ENCODE measurements around the gene FLOT2. TPM values are rescaled to one million over a fixed set of nuclear protein-coding genes. Genes with fewer than 3 reads are reported as not detected.
"Not testable (repeated sequence)": the region's sequence is repeated elsewhere in the genome, so short reads cannot be mapped to it uniquely, and the experiment has no call there.

Gene FLOT2
- total RNA-seq, 4 donors from 2014 or later = 31.3 to 117 (median 37.4) TPM

DNA sequence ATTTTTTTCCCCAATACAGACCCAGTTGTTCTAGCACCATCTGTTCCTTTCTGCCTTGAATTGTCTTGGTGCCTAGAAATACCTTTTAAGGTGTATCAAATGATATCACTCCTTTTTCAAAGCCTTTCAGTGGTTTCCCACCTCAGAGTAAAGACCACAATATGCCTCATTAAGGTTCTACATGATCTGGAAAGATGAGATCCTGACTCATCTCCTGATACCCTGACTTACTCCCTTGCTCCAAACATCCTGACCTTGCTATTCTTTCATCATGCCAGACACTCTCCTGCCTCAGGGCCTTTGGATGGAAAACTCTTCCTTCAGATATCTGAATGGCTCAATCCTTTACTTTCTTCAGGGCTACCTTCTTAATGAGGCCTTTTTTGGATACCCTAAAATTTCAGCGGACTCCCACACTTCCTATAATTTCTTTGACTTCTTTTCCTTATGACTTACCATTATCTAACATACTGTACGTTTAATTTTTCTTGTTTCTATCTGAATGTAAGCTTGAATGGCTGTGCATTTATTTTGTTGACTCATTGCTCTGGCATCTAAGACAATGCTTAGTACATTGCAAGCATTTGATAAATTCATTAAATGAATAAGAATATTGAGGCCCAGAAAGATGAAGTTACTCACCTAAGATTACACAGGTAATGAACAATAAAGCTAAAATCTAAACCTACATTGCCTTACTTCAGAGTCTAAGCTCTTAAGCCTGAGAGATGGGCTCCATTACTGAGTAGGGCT is 19.2 kb downstream of the FLOT2 start:
- intact Hi-C loops (cut with DNase I; ENCODE audit: low total_unique reads) = no loop called here
- H3K9me3 ChIP-seq = no peaks in the 10 kb centered on the region
- no peak overlapping the region for H3K4me3 ChIP-seq
- DNase-seq = no peak
- no peaks in the 10 kb centered on the region for H3K27me3 ChIP-seq
- H3K4me1 ChIP-seq = no peaks in the 10 kb centered on the region
- no peak for TF ChIP-seq CTCF (IDR thresholded peaks at IDR 0.05)
- no peak for TF ChIP-seq POLR2A (IDR thresholded peaks at IDR 0.05)
- H3K36me3 ChIP-seq = no peaks in the 10 kb centered on the region
- H3K27ac ChIP-seq = no peak overlapping the region

DNA sequence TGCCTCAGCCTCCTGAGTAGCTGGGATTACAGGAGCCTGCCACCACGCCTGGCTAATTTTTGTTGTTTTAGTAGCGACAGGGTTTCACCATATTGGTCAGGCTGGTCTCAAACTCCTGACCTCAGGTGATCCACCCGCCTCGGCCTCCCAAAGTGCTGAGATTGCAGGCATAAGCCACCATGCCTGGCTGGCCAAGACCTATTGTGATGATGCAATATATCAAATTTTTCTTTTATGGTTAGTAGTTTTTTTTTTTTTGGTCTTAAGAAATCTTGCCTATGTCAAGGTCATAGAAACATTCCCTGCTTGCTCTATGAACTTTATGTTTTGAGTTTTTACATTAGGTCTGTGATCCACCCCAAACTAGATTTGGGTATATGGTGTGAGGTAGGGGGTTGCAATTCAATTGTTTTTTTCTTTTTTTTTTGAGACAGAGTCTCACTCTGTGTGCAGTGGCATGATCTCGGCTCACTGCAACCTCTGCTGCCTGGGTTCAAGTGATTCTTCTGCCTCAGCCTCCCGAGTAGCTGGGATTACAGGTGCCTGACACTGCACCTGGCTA is 20.3 kb downstream of the FLOT2 start:
- DNase-seq; H3K4me1 ChIP-seq; H3K27ac ChIP-seq; H3K36me3 ChIP-seq; intact Hi-C loops (cut with DNase I; ENCODE audit: low total_unique reads); H3K27me3 ChIP-seq; H3K4me3 ChIP-seq; H3K9me3 ChIP-seq: not testable (repeated sequence)

- no peaks in the 10 kb centered on the region for H3K4me1 ChIP-seq
- no peaks in the 10 kb centered on the region for H3K9me3 ChIP-seq
- H3K27ac ChIP-seq = no peak overlapping the region
- no peak overlapping the region for H3K4me3 ChIP-seq
- H3K36me3 ChIP-seq = no peaks in the 10 kb centered on the region
- TF ChIP-seq CTCF (IDR thresholded peaks at IDR 0.05) (no peak), POLR2A (IDR thresholded peaks at IDR 0.05) (no peak)
- intact Hi-C loops (cut with DNase I; ENCODE audit: low total_unique reads) = no loop called here
- H3K27me3 ChIP-seq = no peaks in the 10 kb centered on the region
- no peak for DNase-seq
Observed at GRCh38 chr17:28875848-28876550, 21.5 kb downstream of the FLOT2 start.

DNA sequence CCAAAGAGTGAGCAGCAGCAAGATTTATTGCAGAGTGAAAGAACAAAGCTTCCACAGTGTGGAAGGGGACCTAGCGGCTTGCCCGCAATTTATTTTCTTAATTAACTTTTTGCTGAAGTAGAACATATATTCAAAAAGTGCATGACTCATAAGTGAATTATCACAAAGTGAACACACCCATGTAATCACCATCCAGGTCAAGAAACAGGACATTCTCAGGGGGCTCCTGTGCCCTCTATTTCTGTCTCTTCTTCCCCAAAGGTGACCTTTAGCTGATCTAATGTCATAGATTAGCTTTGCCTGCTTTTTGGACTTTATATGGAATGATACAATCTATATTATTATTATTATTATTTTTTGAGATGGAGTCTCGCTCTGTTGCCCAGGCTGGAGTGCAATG is 22.8 kb downstream of the FLOT2 start:
- TF ChIP-seq CTCF (IDR thresholded peaks at IDR 0.05) = no peak
- no peak for TF ChIP-seq POLR2A (IDR thresholded peaks at IDR 0.05)
- intact Hi-C loops (cut with DNase I; ENCODE audit: low total_unique reads) = no loop called here

DNA sequence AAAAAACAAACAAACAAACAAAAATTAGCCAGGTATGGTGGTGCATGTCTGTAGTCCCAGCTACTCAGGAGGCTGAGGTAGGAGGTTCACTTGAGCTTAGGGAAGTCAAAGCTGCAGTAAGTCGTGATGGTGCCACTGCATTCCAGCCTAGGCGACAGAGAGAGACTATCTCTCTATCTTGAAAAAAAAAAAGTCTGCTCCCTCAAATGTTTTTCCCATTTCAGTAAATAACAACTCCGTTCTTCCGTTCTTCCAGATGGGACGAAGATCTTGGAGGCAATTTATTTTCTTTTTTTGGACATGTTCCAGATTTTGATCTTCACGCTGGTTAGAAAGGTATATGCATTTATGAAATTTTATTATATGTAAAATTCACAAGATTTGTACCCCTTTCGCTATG is 23.7 kb downstream of the FLOT2 start:
- intact Hi-C loops (cut with DNase I; ENCODE audit: low total_unique reads) = no loop called here
- Histone ChIP-seq H3K36me3 (no peaks in the 10 kb centered on the region), H3K4me3 (no peak overlapping the region), H3K27me3 (no peaks in the 10 kb centered on the region), H3K27ac (no peak overlapping the region), H3K4me1 (no peaks in the 10 kb centered on the region), H3K9me3 (no peaks in the 10 kb centered on the region)
- no peak for DNase-seq
- TF ChIP-seq POLR2A (IDR thresholded peaks at IDR 0.05) = no peak
- TF ChIP-seq CTCF (IDR thresholded peaks at IDR 0.05) = no peak

More for the DNA sequence above, 22.8 kb downstream of the FLOT2 start:
- H3K27ac ChIP-seq = no peak overlapping the region
- H3K4me3 ChIP-seq = no peak overlapping the region
- no peaks in the 10 kb centered on the region for H3K36me3 ChIP-seq
- no peak for DNase-seq
- no peaks in the 10 kb centered on the region for H3K27me3 ChIP-seq
- H3K4me1 ChIP-seq = no peaks in the 10 kb centered on the region
- H3K9me3 ChIP-seq = no peaks in the 10 kb centered on the region

Measured in uterus (tissue), 4 donors.